GM12878 (cell line): Measurements from ENCODE around the gene FRMD8. TPM values are rescaled to one million over a fixed set of nuclear protein-coding genes. Genes with fewer than 3 reads are reported as not detected.

Experiments
- ATAC-seq: fragments of 200-7000 bp; cut with Tn5 transposase; 3 replicates; pipeline ENCODE4 v1.9.1; 2020; ENCODE audit warnings: mild to moderate bottlenecking, moderate library complexity
- Bru-seq: library from RNA; stranded (reverse); fragments of 400-500 nt; gene quantifications from one replicate; lab custom pipeline; 2021; lab: Mats Ljungman, UMichigan
- BruChase-seq, 2 experiments: library from RNA; stranded (reverse); fragments of 400-500 nt; gene quantifications; one replicate each; lab custom pipeline; 2021; lab: Mats Ljungman, UMichigan
- BruUV-seq: library from RNA; stranded (reverse); fragments of 400-500 nt; replicated peaks from 2 replicates; lab custom pipeline; 2021; lab: Mats Ljungman, UMichigan
- CTCF ChIA-PET: fragments of 300-600 bp; sonication (Branson Sonifier 250); formaldehyde crosslinking; extraction: SDS; loops from one replicate; lab custom pipeline; 2021; ENCODE audit warnings: inconsistent platforms; lab: Yijun Ruan, JAX
- POLR2A ChIA-PET: fragments of 350-600 bp; formaldehyde crosslinking; extraction: SDS; loops from one replicate; lab custom pipeline; 2021; ENCODE audit warnings: inconsistent platforms; lab: Charles Lee
- RAD21 ChIA-PET: fragments of 300-600 bp; sonication (Branson Sonifier 250); formaldehyde crosslinking; loops from one replicate; lab custom pipeline; 2023; ENCODE audit warnings: antibody characterized with exemption; ENCODE audit not compliant: unreplicated experiment; lab: Charles Lee
- SMC1A ChIA-PET: fragments of 300-600 bp; sonication (Branson Sonifier 250); formaldehyde crosslinking; loops from one replicate; lab custom pipeline; 2023; ENCODE audit not compliant: unreplicated experiment, uncharacterized antibody; lab: Charles Lee
- DNase-seq: peaks from one replicate; pipeline ENCODE4 v3.0.0-alpha.2; 2011; ENCODE audit warnings: low read depth, low spot score
- FAIRE-seq: peaks from 3 replicates; lab custom pipeline; 2011; peaks lifted over from hg19 to GRCh38; lab: Jason Lieb, UNC
- H2AFZ ChIP-seq: 2 replicates; pipeline ENCODE4 v1.6.0; 2011; ENCODE audit warnings: low read depth, low read length, control low read depth; ENCODE audit not compliant: control insufficient read depth
- H3K27ac ChIP-seq: 2 replicates; pipeline ENCODE4 v1.5.1; 2011; ENCODE audit warnings: control low read depth; ENCODE audit not compliant: control insufficient read depth, insufficient read depth
- H3K27me3 ChIP-seq, 2 experiments: replicated peaks in 1 of 2; 2 replicates each; pipeline versions ENCODE4 v1.6.0 to v1.6.1; 2011; ENCODE audit warnings: low read length in 1 of 2; ENCODE audit not compliant: control insufficient read depth in 2 of 2, insufficient read depth in 2 of 2
- H3K36me3 ChIP-seq, 2 experiments: 2 replicates each; pipeline ENCODE4 v1.5.1; 2011; ENCODE audit warnings: low read length in 1 of 2; ENCODE audit not compliant: control insufficient read depth in 2 of 2, insufficient read depth in 2 of 2
- H3K4me1 ChIP-seq: 2 replicates; pipeline ENCODE4 v1.6.1; 2011; ENCODE audit warnings: mild to moderate bottlenecking, low read length, moderate library complexity, mixed read lengths; ENCODE audit not compliant: control insufficient read depth, insufficient read depth
- H3K4me2 ChIP-seq: 2 replicates; pipeline ENCODE4 v1.6.0; 2011; ENCODE audit warnings: control low read depth; ENCODE audit not compliant: control insufficient read depth, insufficient read depth
- H3K4me3 ChIP-seq: fragments of 200-600 bp; sonication (generic); 2 replicates; pipeline ENCODE4 v1.5.1; 2016
- H3K79me2 ChIP-seq: 2 replicates; pipeline ENCODE4 v1.6.0; 2011; ENCODE audit warnings: low read length; ENCODE audit not compliant: control insufficient read depth, insufficient read depth
- H3K9ac ChIP-seq: 2 replicates; pipeline ENCODE4 v1.8.0; 2011; ENCODE audit warnings: low read length, control low read depth, mixed read lengths; ENCODE audit not compliant: control insufficient read depth, insufficient read depth
- H3K9me3 ChIP-seq: replicated peaks from 3 replicates; pipeline ENCODE4 v1.5.1; 2011; ENCODE audit warnings: mild to moderate bottlenecking, low read length; ENCODE audit not compliant: control insufficient read depth, insufficient read depth
- H4K20me1 ChIP-seq: 2 replicates; pipeline ENCODE4 v1.6.0; 2011; ENCODE audit not compliant: control insufficient read depth, insufficient read depth
- IRF4 ChIP-seq: IDR thresholded peaks from 2 replicates; pipeline ENCODE4 v1.6.1; 2011; ENCODE audit warnings: low read depth, low read length
- KAT2A ChIP-seq: conservative IDR thresholded peaks from 2 replicates; pipeline ENCODE4 v1.6.1; 2011; ENCODE audit warnings: low read depth, low read length; ENCODE audit not compliant: control insufficient read depth
- KLF5 ChIP-seq: fragments of 450-650 bp; IDR thresholded peaks from 2 replicates; pipeline ENCODE4 v1.6.1; 2014; ENCODE audit warnings: mild to moderate bottlenecking; ENCODE audit not compliant: partially characterized antibody
- LARP7 ChIP-seq: fragments of 450-650 bp; IDR thresholded peaks from 2 replicates; pipeline ENCODE4 v1.6.1; 2017; ENCODE audit warnings: mild to moderate bottlenecking
- MEF2A ChIP-seq: IDR thresholded peaks from 2 replicates; pipeline ENCODE4 v1.6.1; 2011; ENCODE audit warnings: low read depth, mild to moderate bottlenecking, low read length, moderate library complexity; ENCODE audit not compliant: insufficient read depth
- NFXL1 ChIP-seq: fragments of 450-650 bp; IDR thresholded peaks from 2 replicates; pipeline ENCODE4 v1.6.1; 2017; ENCODE audit warnings: antibody characterized with exemption, mild to moderate bottlenecking, borderline replicate concordance
- RBBP5 ChIP-seq: fragments of 200-600 bp; sonication (generic); conservative IDR thresholded peaks from 2 replicates; pipeline ENCODE4 v1.6.1; 2016
- SRF ChIP-seq, 2 experiments: IDR thresholded peaks; 2 replicates each; pipeline ENCODE4 v1.6.1; 2011; ENCODE audit warnings: low read depth in 2 of 2, low read length in 2 of 2, mild to moderate bottlenecking in 1 of 2, moderate library complexity in 1 of 2
- ZSCAN29 ChIP-seq: fragments of 450-650 bp; IDR thresholded peaks from 2 replicates; pipeline ENCODE4 v1.6.1; 2017; ENCODE audit warnings: mild to moderate bottlenecking, moderate library complexity
- WGBS: methylation state at CpG from one replicate; pipeline ENCODE4 v1.1.6; 2016; ENCODE audit warnings: low lambda C conversion rate; ENCODE audit not compliant: insufficient replicate concordance, insufficient coverage; ENCODE audit errors: missing lambda C conversion rate; 5-methylcytosine and 5-hydroxymethylcytosine counted together
- in situ Hi-C: fragments of 300-500 bp; cut with MboI; formaldehyde crosslinking; loops from 9 replicates; pipeline ENCODE4 v1.14.3; 2018; ENCODE audit warnings: mixed read lengths
- intact Hi-C: fragments of 100-400 bp; cut with micrococcal nuclease; formaldehyde crosslinking; loops from one replicate; pipeline ENCODE4 v1.14.2; 2022; ENCODE audit not compliant: unreplicated experiment
- long read RNA-seq, 2 experiments: library from polyadenylated mRNA; unstranded; transcript quantifications; one replicate each; pipeline ENCODE4 v2.0.0, GENCODE V29; 2019 to 2020
- polyA minus RNA-seq, 3 experiments: library from RNA; depleted of rRNA, polyadenylated mRNA; stranded (reverse); fragments of >200 nt; gene quantifications; 2 replicates each; pipeline ENCODE4 v1.2.3, GENCODE V29; 2011
- polyA plus RNA-seq, 11 experiments: library from polyadenylated mRNA; depleted of rRNA in 4 of 11; unstranded in 6 of 11; stranded (reverse) in 5 of 11; fragments of >200 nt; fragmentation: Nextera tagmentation in 4 of 11; fragmentation: Illumina TruSeq in 1 of 11; extraction: Ambion mirVana in 4 of 11; extraction: Trizol in 1 of 11; gene quantifications; 1 replicate in 1 of 11; 2 replicates in 10 of 11; pipeline versions ENCODE4 v1.2.1 to v1.2.3, GENCODE V29; 2011 to 2016; ENCODE audit warnings: inconsistent platforms in 2 of 11, missing spikeins in 2 of 11, low read depth in 1 of 11
- total RNA-seq, 4 experiments: library from RNA; depleted of rRNA in 3 of 4; stranded (reverse); fragments of >200 nt in 3 of 4; fragmentation: Illumina TruSeq in 1 of 4; extraction: Trizol in 1 of 4; gene quantifications; 2 replicates each; pipeline versions ENCODE4 v1.2.1 to v1.2.3, GENCODE V29; 2013 to 2021
- TF ChIP-seq, protein P1 (sequence below): IDR thresholded peaks from 2 replicates; pipeline ENCODE4 v1.6.1; 2011; ENCODE audit warnings: low read depth, low read length, improper control_type of control experiment, borderline replicate concordance
- TF ChIP-seq, protein P2 (sequence below): fragments of 450-650 bp; IDR thresholded peaks from 2 replicates; pipeline ENCODE4 v1.6.1; 2016; ENCODE audit warnings: mild to moderate bottlenecking
- TF ChIP-seq, protein P3 (sequence below): IDR thresholded peaks from 2 replicates; pipeline ENCODE4 v1.6.1; 2012; ENCODE audit warnings: low read depth, low read length, improper control_type of control experiment

Gene FRMD8, protein sequence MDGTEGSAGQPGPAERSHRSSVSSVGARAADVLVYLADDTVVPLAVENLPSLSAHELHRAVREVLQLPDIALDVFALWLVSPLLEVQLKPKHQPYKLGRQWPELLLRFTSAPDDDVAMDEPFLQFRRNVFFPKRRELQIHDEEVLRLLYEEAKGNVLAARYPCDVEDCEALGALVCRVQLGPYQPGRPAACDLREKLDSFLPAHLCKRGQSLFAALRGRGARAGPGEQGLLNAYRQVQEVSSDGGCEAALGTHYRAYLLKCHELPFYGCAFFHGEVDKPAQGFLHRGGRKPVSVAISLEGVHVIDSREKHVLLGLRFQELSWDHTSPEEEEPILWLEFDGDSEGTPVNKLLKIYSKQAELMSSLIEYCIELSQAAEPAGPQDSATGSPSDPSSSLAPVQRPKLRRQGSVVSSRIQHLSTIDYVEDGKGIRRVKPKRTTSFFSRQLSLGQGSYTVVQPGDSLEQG
- 52.5 and 60.5 TPM in 2 replicates for total RNA-seq (2013; cell fraction: nucleolus; rRNA removed)
- total RNA-seq (2014; rRNA removed) (40.9 and 47.5 TPM in 2 replicates), total RNA-seq (2014; rRNA removed; fragmentation: Illumina TruSeq; extraction: Trizol) (12.2 and 14.3 TPM in 2 replicates), total RNA-seq (2021) (65.1 and 69.4 TPM in 2 replicates), polyA plus RNA-seq (2011; rRNA removed) (8.0 and 18.4 TPM in 2 replicates), polyA plus RNA-seq (2014; fragmentation: Illumina TruSeq; extraction: Trizol) (6.6 and 14.0 TPM in 2 replicates), polyA plus RNA-seq (2014; fragmentation: Nextera tagmentation; extraction: Ambion mirVana) (1 to 10 TPM; 8.3 TPM), polyA plus RNA-seq (2014; rRNA removed) (53.8 and 55.9 TPM in 2 replicates), polyA plus RNA-seq (2016; fragmentation: Nextera tagmentation; extraction: Ambion mirVana) (10 to 100 TPM; 37.7 to 42.4 TPM), polyA minus RNA-seq (2011; rRNA and poly(A)+ RNA removed) (26.0 and 32.5 TPM in 2 replicates), Bru-seq, nascent RNA (percentile 69 among the genes with signal in this experiment), BruChase-seq, experiment 1, labeled RNA remaining after a 6-hour chase (percentile 74 among the genes with signal in this experiment), BruChase-seq, experiment 2, labeled RNA remaining after a 2-hour chase (percentile 75 among the genes with signal in this experiment)
- 8.2 TPM for polyA plus RNA-seq (2011; ENCODE audit: low read depth)
- 28.1 and 42.6 TPM in 2 replicates for polyA plus RNA-seq (2011; cell fraction: cytosol; rRNA removed)
- 58.9 and 140 TPM in 2 replicates for polyA plus RNA-seq (2011; cell fraction: nucleus; rRNA removed)
- polyA plus RNA-seq (2012) = 14.9 and 21.0 TPM in 2 replicates
- polyA minus RNA-seq (2011; cell fraction: cytosol; rRNA and poly(A)+ RNA removed) = 21.4 and 21.8 TPM in 2 replicates
- 33.6 and 61.0 TPM in 2 replicates for polyA minus RNA-seq (2011; cell fraction: nucleus; rRNA and poly(A)+ RNA removed)
- long read RNA-seq, experiment 1, transcript FRMD8-201 (11 exons, 3,723 nt) = major isoform, 14 of 27 reads
- long read RNA-seq, experiment 1, transcript FRMD8-203 (10 exons, 1,818 nt) = minor isoform, 6 of 27 reads
- long read RNA-seq, experiment 1, partial matches to known transcripts = 3 of 27 reads
- long read RNA-seq, experiment 1, other reads (novel, unspliced or antisense) = 3 of 27 reads
- long read RNA-seq, experiment 2, partial matches to known transcripts = 6 of 6 reads
- long read RNA-seq, experiment 2, other reads (novel, unspliced or antisense) = 0 of 6 reads

- Histone ChIP-seq H2AFZ (peak within 1 kb of the TSS; percentile 46), H3K4me3 (peak within 1 kb of the TSS; percentile 81), H3K27me3 (no peaks in the 10 kb centered on the region), H3K27ac (peak within 1 kb of the TSS; percentile 95), H3K9me3 (no peaks in the 10 kb centered on the region), H3K79me2 (peaks cover 51% of the 10 kb centered on the region), H3K36me3 (no peaks in the 10 kb centered on the region; a peak in 1 of 4 replicates), H3K4me1 (peaks cover 60% of the 10 kb centered on the region), H4K20me1 (no peaks in the 10 kb centered on the region; the same call in 1 of the 2 replicates), H3K4me2 (peak within 1 kb of the TSS; percentile 91), H3K9ac (peak within 1 kb of the TSS; percentile 95)
- ChIA-PET RAD21 (interaction anchor here (0.6 to 3.7 kb wide), 8 partner anchors 8 to 124 kb away, joined by 3 to 24 read pairs (median 6); no protein-coding TSS in a partner anchor), SMC1A (interaction anchor here (1.0 to 2.9 kb wide), 7 partner anchors 8 to 83 kb away, joined by 3 to 23 read pairs (median 5); no protein-coding TSS in a partner anchor), POLR2A (interaction anchor here (0.5 to 2.9 kb wide), 12 partner anchors 8 to 107 kb away, joined by 3 to 14 read pairs (median 4); partner anchors contain the start of gene DPF2), CTCF (interaction anchor here (0.6 to 6.0 kb wide), 10 partner anchors 17 to 202 kb away, joined by 3 to 34 read pairs (median 8); no protein-coding TSS in a partner anchor)
- ATAC-seq (peak; percentile 65), FAIRE-seq (peak; percentile 54), DNase-seq (no peak)
- in situ Hi-C loops = no loop called here
- TSS peak; percentile 72 for BruUV-seq
- intact Hi-C loops = no loop called here
- 1% methylated on average over 75 of the region's 76 CpGs for WGBS
- TF ChIP-seq KAT2A = no peak
- TF ChIP-seq MEF2A = no peak
- TF ChIP-seq, protein P1, sequence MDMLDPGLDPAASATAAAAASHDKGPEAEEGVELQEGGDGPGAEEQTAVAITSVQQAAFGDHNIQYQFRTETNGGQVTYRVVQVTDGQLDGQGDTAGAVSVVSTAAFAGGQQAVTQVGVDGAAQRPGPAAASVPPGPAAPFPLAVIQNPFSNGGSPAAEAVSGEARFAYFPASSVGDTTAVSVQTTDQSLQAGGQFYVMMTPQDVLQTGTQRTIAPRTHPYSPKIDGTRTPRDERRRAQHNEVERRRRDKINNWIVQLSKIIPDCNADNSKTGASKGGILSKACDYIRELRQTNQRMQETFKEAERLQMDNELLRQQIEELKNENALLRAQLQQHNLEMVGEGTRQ = no peak
- no peak for TF ChIP-seq RBBP5
- TF ChIP-seq IRF4 = no peak
- TF ChIP-seq KLF5 = peak; percentile 52
- no peak for TF ChIP-seq NFXL1
- TF ChIP-seq LARP7 = peak; percentile 84
- TF ChIP-seq, protein P2, sequence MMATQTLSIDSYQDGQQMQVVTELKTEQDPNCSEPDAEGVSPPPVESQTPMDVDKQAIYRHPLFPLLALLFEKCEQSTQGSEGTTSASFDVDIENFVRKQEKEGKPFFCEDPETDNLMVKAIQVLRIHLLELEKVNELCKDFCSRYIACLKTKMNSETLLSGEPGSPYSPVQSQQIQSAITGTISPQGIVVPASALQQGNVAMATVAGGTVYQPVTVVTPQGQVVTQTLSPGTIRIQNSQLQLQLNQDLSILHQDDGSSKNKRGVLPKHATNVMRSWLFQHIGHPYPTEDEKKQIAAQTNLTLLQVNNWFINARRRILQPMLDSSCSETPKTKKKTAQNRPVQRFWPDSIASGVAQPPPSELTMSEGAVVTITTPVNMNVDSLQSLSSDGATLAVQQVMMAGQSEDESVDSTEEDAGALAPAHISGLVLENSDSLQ = 0 out of 2 replicates have a peak, but pooled peaks have one; percentile 20
- no peak for TF ChIP-seq SRF (IDR thresholded peaks at IDR 0.05; ENCODE audit: low read depth in 2 of 2, low read length in 2 of 2)
- no peak for TF ChIP-seq ZSCAN29
- TF ChIP-seq, protein P3, sequence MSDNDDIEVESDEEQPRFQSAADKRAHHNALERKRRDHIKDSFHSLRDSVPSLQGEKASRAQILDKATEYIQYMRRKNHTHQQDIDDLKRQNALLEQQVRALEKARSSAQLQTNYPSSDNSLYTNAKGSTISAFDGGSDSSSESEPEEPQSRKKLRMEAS = peak; percentile 38; the same call in 1 of the 2 replicates
These were observed at the start of gene FRMD8 for GRCh38 chr11:65386307-65387140. FRMD8 (plus strand) TSS chr11:65386637; CDS start chr11:65387037, 400 bp downstream.
